Measurements from ENCODE around the gene RAVER1. TPM values are rescaled to one million over a fixed set of nuclear protein-coding genes. Genes with fewer than 3 reads are reported as not detected.

The RAVER1 gene
- total and polyA plus RNA-seq, 2 of the 13 experiments (the other 11 are each of a cell fraction or from before 2014, with no cell fraction given), result 3.6 to 7.9 TPM

DNA sequence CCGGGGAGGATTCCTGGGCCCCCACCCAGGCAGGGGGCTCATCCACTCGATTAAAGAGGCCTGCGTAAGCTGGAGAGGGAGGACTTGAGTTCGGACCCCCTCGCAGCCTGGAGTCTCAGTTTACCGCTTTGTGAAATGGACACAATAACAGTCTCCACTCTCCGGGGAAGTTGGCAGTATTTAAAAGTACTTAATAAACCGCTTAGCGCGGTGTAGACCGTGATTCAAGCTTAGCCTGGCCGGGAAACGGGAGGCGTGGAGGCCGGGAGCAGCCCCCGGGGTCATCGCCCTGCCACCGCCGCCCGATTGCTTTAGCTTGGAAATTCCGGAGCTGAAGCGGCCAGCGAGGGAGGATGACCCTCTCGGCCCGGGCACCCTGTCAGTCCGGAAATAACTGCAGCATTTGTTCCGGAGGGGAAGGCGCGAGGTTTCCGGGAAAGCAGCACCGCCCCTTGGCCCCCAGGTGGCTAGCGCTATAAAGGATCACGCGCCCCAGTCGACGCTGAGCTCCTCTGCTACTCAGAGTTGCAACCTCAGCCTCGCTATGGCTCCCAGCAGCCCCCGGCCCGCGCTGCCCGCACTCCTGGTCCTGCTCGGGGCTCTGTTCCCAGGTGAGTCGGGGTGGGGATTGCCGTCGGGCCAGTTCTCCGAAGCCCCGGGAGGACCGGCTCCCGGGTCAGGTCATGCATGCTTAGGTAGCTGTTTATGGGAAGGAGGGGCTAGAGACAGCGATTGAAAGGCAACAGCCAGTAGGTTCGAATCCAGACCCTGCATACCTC, 62.5 kb downstream of the RAVER1 start, which contains the start of gene ICAM1 (continued):
- TF ChIP-seq SMYD3 (CRISPR knock-in tag; IDR thresholded peaks at IDR 0.05) (no peak; the same call in 1 of the 2 replicates), POLR2AphosphoS5 (IDR thresholded peaks at IDR 0.05; ENCODE audit: low read depth, low read length) (peak; percentile 97), CREM (IDR thresholded peaks at IDR 0.05) (peak; percentile 60; the same call in 1 of the 2 replicates), CREM (CRISPR knock-in tag; IDR thresholded peaks at IDR 0.05) (no peak), NFKB2 (CRISPR knock-in tag; IDR thresholded peaks at IDR 0.05; ENCODE audit: borderline replicate concordance) (peak; percentile 93; the same call in 1 of the 2 replicates), YEATS2 (CRISPR knock-in tag; IDR thresholded peaks at IDR 0.05; ENCODE audit: borderline replicate concordance) (peak; percentile 69; the same call in 1 of the 2 replicates), PITX1 (CRISPR knock-in tag; IDR thresholded peaks at IDR 0.05) (peak; percentile 65; the same call in 1 of the 2 replicates), MAZ (IDR thresholded peaks at IDR 0.05; ENCODE audit: borderline replicate concordance, low read depth, low read length) (peak; percentile 69; the same call in 1 of the 2 replicates), MAZ (CRISPR knock-in tag; IDR thresholded peaks at IDR 0.05; ENCODE audit: low read depth) (peak; percentile 96), ZNF331 (CRISPR knock-in tag; IDR thresholded peaks at IDR 0.05) (peak; percentile 72), ZMYM2 (CRISPR knock-in tag; IDR thresholded peaks at IDR 0.05) (peak; percentile 94), ZFY (CRISPR knock-in tag; IDR thresholded peaks at IDR 0.05) (peak; percentile 50), NCOR1 (IDR thresholded peaks at IDR 0.05; ENCODE audit: borderline replicate concordance, low read length) (no peak), CCAR2 (optimal IDR thresholded peaks at IDR 0.05; ENCODE audit: low read depth, low read length) (no peak), ZNF296 (CRISPR knock-in tag; conservative IDR thresholded peaks at IDR 0.05) (no peak), NR3C1 (CRISPR knock-in tag; IDR thresholded peaks at IDR 0.05) (no peak), RAD21 (CRISPR knock-in tag; IDR thresholded peaks at IDR 0.05) (peak; percentile 36; the same call in 1 of the 2 replicates), ZNF234 (CRISPR knock-in tag; conservative IDR thresholded peaks at IDR 0.05) (no peak), HNRNPH1 (optimal IDR thresholded peaks at IDR 0.05; ENCODE audit: low read depth, low read length) (no peak), ZNF350 (CRISPR knock-in tag; IDR thresholded peaks at IDR 0.05; ENCODE audit: borderline replicate concordance, low read depth) (peak; percentile 88), ZNF775 (CRISPR knock-in tag; IDR thresholded peaks at IDR 0.05; ENCODE audit: borderline replicate concordance) (no peak), ZFP36L1 (CRISPR knock-in tag; IDR thresholded peaks at IDR 0.05) (peak; percentile 86; the same call in 1 of the 2 replicates), SMAD1 (CRISPR knock-in tag; IDR thresholded peaks at IDR 0.05; ENCODE audit: borderline replicate concordance, low read depth) (no peak)
- TF ChIP-seq, protein P1, sequence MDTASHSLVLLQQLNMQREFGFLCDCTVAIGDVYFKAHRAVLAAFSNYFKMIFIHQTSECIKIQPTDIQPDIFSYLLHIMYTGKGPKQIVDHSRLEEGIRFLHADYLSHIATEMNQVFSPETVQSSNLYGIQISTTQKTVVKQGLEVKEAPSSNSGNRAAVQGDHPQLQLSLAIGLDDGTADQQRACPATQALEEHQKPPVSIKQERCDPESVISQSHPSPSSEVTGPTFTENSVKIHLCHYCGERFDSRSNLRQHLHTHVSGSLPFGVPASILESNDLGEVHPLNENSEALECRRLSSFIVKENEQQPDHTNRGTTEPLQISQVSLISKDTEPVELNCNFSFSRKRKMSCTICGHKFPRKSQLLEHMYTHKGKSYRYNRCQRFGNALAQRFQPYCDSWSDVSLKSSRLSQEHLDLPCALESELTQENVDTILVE (CRISPR knock-in tag; IDR thresholded peaks at IDR 0.05), result peak; percentile 84
- TF ChIP-seq, protein P2, sequence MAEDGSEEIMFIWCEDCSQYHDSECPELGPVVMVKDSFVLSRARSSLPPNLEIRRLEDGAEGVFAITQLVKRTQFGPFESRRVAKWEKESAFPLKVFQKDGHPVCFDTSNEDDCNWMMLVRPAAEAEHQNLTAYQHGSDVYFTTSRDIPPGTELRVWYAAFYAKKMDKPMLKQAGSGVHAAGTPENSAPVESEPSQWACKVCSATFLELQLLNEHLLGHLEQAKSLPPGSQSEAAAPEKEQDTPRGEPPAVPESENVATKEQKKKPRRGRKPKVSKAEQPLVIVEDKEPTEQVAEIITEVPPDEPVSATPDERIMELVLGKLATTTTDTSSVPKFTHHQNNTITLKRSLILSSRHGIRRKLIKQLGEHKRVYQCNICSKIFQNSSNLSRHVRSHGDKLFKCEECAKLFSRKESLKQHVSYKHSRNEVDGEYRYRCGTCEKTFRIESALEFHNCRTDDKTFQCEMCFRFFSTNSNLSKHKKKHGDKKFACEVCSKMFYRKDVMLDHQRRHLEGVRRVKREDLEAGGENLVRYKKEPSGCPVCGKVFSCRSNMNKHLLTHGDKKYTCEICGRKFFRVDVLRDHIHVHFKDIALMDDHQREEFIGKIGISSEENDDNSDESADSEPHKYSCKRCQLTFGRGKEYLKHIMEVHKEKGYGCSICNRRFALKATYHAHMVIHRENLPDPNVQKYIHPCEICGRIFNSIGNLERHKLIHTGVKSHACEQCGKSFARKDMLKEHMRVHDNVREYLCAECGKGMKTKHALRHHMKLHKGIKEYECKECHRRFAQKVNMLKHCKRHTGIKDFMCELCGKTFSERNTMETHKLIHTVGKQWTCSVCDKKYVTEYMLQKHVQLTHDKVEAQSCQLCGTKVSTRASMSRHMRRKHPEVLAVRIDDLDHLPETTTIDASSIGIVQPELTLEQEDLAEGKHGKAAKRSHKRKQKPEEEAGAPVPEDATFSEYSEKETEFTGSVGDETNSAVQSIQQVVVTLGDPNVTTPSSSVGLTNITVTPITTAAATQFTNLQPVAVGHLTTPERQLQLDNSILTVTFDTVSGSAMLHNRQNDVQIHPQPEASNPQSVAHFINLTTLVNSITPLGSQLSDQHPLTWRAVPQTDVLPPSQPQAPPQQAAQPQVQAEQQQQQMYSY (CRISPR knock-in tag; IDR thresholded peaks at IDR 0.05), result peak; percentile 67; the same call in 1 of the 2 replicates
- TF ChIP-seq, protein P3, sequence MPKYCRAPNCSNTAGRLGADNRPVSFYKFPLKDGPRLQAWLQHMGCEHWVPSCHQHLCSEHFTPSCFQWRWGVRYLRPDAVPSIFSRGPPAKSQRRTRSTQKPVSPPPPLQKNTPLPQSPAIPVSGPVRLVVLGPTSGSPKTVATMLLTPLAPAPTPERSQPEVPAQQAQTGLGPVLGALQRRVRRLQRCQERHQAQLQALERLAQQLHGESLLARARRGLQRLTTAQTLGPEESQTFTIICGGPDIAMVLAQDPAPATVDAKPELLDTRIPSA (CRISPR knock-in tag; IDR thresholded peaks at IDR 0.05; ENCODE audit: borderline replicate concordance), result no peak; the same call in 1 of the 2 replicates

Data from HepG2 (cell line).